Endodermal cell (in vitro differentiated cells): Measurements from ENCODE around the gene CTTN. TPM values are rescaled to one million over a fixed set of nuclear protein-coding genes. Genes with fewer than 3 reads are reported as not detected.

Experiments used
- DNase-seq: peaks from one replicate; pipeline ENCODE4 v3.0.0-alpha.2; 2017
- H3K27ac ChIP-seq: 2 replicates; pipeline ENCODE4 v1.5.1; 2013; ENCODE audit warnings: mild to moderate bottlenecking, low read depth, low read length, moderate library complexity
- H3K27me3 ChIP-seq: 2 replicates; pipeline ENCODE4 v1.6.1; 2013; ENCODE audit warnings: mild to moderate bottlenecking, low read length, moderate library complexity; ENCODE audit not compliant: insufficient read depth, control insufficient read depth, poor library complexity, severe bottlenecking
- H3K36me3 ChIP-seq: 2 replicates; pipeline ENCODE4 v1.7.0; 2013; ENCODE audit warnings: mild to moderate bottlenecking, low read length, moderate library complexity; ENCODE audit not compliant: control insufficient read depth, insufficient read depth
- H3K4me1 ChIP-seq: one replicate; pipeline ENCODE4 v1.7.0; 2013; ENCODE audit warnings: low read length; ENCODE audit not compliant: control insufficient read depth, insufficient read depth
- H3K4me3 ChIP-seq: 2 replicates; pipeline ENCODE4 v1.5.1; 2013; ENCODE audit warnings: mild to moderate bottlenecking, low read length, moderate library complexity
- H3K9ac ChIP-seq: 2 replicates; pipeline ENCODE4 v1.6.1; 2013; ENCODE audit warnings: mild to moderate bottlenecking, low read length, moderate library complexity; ENCODE audit not compliant: poor library complexity, severe bottlenecking; ENCODE audit errors: extremely low read depth
- H3K9me3 ChIP-seq: 2 replicates; pipeline ENCODE4 v1.6.1; 2013; ENCODE audit warnings: mild to moderate bottlenecking, low read length, moderate library complexity; ENCODE audit not compliant: control insufficient read depth
- H3K27ac Mint-ChIP-seq: 2 replicates; pipeline ENCODE4 v1.8.0; 2020; ENCODE audit warnings: mixed read lengths
- H3K27me3 Mint-ChIP-seq: 2 replicates; pipeline ENCODE4 v1.8.0; 2021; ENCODE audit warnings: mild to moderate bottlenecking, mixed read lengths; ENCODE audit not compliant: insufficient read depth
- H3K36me3 Mint-ChIP-seq: 2 replicates; pipeline ENCODE4 v1.8.0; 2020; ENCODE audit warnings: low read depth, mixed read lengths
- H3K4me1 Mint-ChIP-seq: 2 replicates; pipeline ENCODE4 v1.8.0; 2020; ENCODE audit warnings: mixed read lengths
- H3K4me3 Mint-ChIP-seq: 2 replicates; pipeline ENCODE4 v1.8.0; 2020; ENCODE audit warnings: mild to moderate bottlenecking, moderate library complexity, mixed read lengths
- H3K9me3 Mint-ChIP-seq: 2 replicates; pipeline ENCODE4 v1.8.0; 2020; ENCODE audit warnings: mild to moderate bottlenecking, mixed read lengths
- WGBS, 2 experiments: methylation state at CpG; one replicate each; pipeline versions ENCODE4 v1.1.5 to v1.1.7; 2013; ENCODE audit warnings: missing lambda C conversion rate in 2 of 2, mixed read lengths in 1 of 2; ENCODE audit not compliant: insufficient coverage in 1 of 2, insufficient read length in 1 of 2; 5-methylcytosine and 5-hydroxymethylcytosine counted together
- total RNA-seq, 2 donors: library from RNA; stranded (reverse); fragmentation: NEBNext Ultra II Directional in 1 of 2; extraction: Animal tissue kit (Norgen Biotek cat#: 25700) in 1 of 2; gene quantifications; 2 replicates in 1 of 2; 3 replicates in 1 of 2; pipeline ENCODE4 v1.2.1, GENCODE V29; 2021
- TF ChIP-seq, protein P1 (sequence below): fragments of 200-600 bp; sonication (generic); conservative IDR thresholded peaks from 2 replicates; pipeline ENCODE4 v1.5.0; 2021; ENCODE audit warnings: antibody characterized with exemption, mild to moderate bottlenecking

CTTN gene
- total RNA-seq, 2 donors from 2014 or later, result 282 to 283 TPM

DNA sequence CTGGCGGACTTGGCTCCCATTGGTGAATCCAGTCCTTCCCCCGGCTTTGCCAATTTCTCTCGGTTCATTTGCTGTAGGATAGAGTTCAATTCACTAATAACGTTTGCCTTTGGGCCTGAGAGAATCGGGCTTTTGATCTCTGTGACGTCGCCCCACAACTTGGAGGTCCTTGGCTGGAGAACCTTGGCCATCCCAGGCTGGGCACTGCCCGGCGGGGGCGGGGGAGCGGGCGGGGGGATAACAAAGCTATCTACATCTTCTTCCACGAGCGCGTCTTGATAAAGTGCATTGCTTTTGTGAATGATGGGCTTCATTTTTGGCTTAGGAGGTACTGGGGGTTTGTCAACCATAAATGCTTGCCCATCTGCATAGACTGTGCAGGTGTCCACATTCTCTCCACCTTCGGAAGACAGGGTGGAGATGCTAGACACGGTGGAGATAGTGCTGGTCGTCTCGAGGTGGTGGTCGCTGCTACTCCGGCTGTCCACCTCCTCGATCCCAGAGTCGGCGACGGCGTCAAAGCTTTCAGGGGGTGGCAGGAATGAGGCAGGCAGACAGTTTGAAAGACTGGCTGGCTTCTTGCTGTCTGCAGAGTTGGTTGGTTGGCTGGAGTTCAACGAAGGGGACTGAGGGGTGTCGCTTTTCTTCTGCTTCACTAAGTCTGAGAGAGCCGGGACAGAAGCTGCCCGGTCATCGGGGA lies 87.1 kb downstream of the CTTN start:
- Histone ChIP-seq H3K9ac (no peak overlapping the region), H3K27ac (no peak overlapping the region), H3K27me3 (no peaks in the 10 kb centered on the region), H3K4me3 (no peak overlapping the region), H3K4me1 (no peaks in the 10 kb centered on the region), H3K36me3 (no peaks in the 10 kb centered on the region), H3K9me3 (peaks cover 2% of the 10 kb centered on the region)
- Mint-ChIP-seq H3K4me3 (no peak overlapping the region), H3K4me1 (peaks cover 10% of the 10 kb centered on the region), H3K27me3 (no peaks in the 10 kb centered on the region), H3K9me3 (peaks cover under 1% of the 10 kb centered on the region), H3K36me3 (peaks cover 27% of the 10 kb centered on the region), H3K27ac (peak overlapping the region; percentile 45)
- WGBS, 2 experiments, result 94 to 98% methylated on average over 26 to 31 of the region's 31 CpGs
- DNase-seq, result no peak
- TF ChIP-seq, protein P1, sequence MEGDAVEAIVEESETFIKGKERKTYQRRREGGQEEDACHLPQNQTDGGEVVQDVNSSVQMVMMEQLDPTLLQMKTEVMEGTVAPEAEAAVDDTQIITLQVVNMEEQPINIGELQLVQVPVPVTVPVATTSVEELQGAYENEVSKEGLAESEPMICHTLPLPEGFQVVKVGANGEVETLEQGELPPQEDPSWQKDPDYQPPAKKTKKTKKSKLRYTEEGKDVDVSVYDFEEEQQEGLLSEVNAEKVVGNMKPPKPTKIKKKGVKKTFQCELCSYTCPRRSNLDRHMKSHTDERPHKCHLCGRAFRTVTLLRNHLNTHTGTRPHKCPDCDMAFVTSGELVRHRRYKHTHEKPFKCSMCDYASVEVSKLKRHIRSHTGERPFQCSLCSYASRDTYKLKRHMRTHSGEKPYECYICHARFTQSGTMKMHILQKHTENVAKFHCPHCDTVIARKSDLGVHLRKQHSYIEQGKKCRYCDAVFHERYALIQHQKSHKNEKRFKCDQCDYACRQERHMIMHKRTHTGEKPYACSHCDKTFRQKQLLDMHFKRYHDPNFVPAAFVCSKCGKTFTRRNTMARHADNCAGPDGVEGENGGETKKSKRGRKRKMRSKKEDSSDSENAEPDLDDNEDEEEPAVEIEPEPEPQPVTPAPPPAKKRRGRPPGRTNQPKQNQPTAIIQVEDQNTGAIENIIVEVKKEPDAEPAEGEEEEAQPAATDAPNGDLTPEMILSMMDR, result no peak

DNA sequence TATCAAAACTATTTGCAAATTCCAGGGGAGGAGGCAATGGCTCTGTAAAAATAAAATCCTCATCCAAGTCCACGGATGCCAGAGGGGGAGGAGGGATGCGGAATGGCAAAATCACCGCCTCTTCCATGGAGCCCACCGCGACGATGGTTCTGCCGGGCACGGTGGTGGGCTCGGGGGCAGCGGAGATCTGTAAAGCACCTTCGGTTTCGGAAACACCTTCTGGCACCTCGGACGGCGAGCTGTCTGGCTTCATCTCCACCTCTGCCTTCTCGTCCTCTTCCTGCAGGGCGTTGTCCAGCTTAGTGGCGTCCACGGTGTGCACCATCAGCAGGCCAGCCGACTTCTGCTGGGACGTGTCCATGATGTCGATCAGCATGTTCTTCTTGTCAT lies 87.7 kb downstream of the CTTN start:
- WGBS, 2 experiments, result 94 to 95% methylated on average over 22 of the region's 22 CpGs
- H3K4me3 ChIP-seq, result no peak overlapping the region
- Mint-ChIP-seq H3K36me3 (peaks cover 32% of the 10 kb centered on the region), H3K4me3 (no peak overlapping the region), H3K27me3 (no peaks in the 10 kb centered on the region), H3K9me3 (peaks cover 6% of the 10 kb centered on the region), H3K27ac (peak overlapping the region; percentile 45), H3K4me1 (peaks cover 10% of the 10 kb centered on the region)
- H3K4me1 ChIP-seq, result no peaks in the 10 kb centered on the region
- no peaks in the 10 kb centered on the region for H3K27me3 ChIP-seq
- peaks cover 7% of the 10 kb centered on the region for H3K9me3 ChIP-seq
- TF ChIP-seq, protein P1, result no peak
- no peak overlapping the region for H3K9ac ChIP-seq
- no peak overlapping the region for H3K27ac ChIP-seq
- no peaks in the 10 kb centered on the region for H3K36me3 ChIP-seq
- DNase-seq, result no peak

Other genes starting within 250 kb of the CTTN start
- 10 to 100 TPM; 50.6 to 53.1 TPM for gene FADD, start 195.2 kb upstream of the CTTN start, total RNA-seq
- gene PPFIA1, start 127.8 kb upstream of the CTTN start, total RNA-seq, result 100 to 1,000 TPM; 105 to 118 TPM